D721Med (cell line): ENCODE measurements around the gene CTDSP2.
"Not testable (repeated sequence)": the region's sequence is repeated elsewhere in the genome, so short reads cannot be mapped to it uniquely, and the experiment has no call there.

Experiments
- DNase-seq: peaks from one replicate; pipeline ENCODE4 v3.0.0; 2011; ENCODE audit warnings: low spot score; ENCODE audit not compliant: insufficient read length
- FAIRE-seq: peaks from 2 replicates; lab custom pipeline; 2011; peaks lifted over from hg19 to GRCh38; lab: Jason Lieb, UNC
- CTCF ChIP-seq: IDR thresholded peaks from 2 replicates; pipeline ENCODE4 v1.5.1; 2012; ENCODE audit warnings: mild to moderate bottlenecking, control low read depth; ENCODE audit not compliant: insufficient read depth; ENCODE audit errors: missing control alignments

The CTDSP2 gene

DNA sequence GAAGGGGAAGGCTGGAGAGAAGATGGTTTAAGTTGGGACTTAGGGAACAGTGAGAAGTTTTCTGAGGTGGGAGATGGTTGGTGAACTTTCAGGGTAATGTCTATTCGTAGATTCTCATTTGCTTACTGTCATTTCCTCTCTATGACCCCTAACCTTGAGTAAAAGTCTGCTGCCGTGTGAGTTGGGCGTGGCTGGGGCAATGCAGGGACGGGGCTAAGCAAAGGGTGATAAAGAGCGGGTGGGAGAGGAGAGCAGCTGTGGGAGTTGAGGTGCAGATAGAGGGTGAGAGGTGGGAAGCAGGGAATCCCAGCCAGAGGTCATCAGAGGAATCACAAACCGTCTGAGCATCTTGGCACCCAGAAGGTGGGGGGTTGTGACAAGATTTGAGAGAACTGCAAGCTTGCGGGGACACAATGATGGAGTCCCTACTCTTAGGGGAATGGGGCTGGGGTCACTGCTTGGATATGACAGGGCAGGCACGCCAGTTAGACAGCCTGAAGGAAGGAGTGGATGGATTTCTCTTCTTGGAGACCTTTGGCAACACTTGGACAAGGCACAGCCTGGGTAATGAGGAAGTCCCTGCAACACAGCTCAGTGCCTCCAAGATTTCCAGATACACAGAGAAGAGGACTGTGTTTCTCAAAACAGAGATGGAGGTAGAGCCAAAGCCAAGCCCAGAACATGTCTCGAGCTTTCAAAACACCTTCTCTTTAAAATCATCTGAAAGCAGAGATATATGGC, 45.9 kb upstream of the CTDSP2 start:
- DNase-seq (no peak), FAIRE-seq (no peak)
- TF ChIP-seq CTCF: no peak

DNA sequence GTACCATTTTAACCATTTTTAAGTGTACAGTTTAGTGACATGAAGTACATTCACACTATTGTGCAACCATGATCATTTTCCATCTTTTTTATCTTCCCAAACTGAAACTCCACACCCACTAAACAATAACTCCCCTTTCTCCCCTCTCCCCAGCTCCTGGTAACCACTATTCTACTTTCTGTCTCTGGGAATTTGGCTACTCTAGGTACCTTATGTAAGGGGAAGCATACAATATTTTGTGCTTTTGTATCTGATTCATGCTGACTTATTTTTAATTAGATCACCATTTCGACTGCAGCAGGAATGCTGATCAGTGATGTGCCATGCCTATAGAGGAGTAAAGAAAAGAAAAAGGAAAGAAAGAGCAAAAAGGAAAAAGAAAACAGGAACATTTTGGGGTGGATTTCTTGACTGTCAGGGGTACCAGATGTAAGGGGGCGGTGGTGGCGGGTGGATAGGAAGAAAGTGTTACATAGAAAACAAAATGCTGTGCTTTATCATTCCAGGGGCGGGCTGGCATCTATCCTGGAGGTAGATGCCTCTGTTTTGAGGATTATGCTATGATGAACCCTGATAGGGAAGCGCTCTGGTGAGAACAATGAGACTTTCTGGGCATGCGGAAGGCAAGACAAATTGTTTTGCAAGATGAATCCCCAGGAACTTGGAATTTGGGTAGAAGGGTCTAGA, 45.2 kb upstream of the CTDSP2 start:
- FAIRE-seq: no peak
- DNase-seq: no peak
- no peak for TF ChIP-seq CTCF

- DNase-seq: no peak
- no peak for TF ChIP-seq CTCF
- FAIRE-seq: no peak
Measured at GRCh38 chr12:57890191-57891115, 43.9 kb upstream of the CTDSP2 start.

- TF ChIP-seq CTCF: no peak
- DNase-seq (no peak), FAIRE-seq (no peak)
Measured at GRCh38 chr12:57889500-57889989, 43.0 kb upstream of the CTDSP2 start.

- FAIRE-seq (no peak), DNase-seq (no peak)
- no peak for TF ChIP-seq CTCF
Measured at GRCh38 chr12:57888409-57889157, 42.1 kb upstream of the CTDSP2 start.

DNA sequence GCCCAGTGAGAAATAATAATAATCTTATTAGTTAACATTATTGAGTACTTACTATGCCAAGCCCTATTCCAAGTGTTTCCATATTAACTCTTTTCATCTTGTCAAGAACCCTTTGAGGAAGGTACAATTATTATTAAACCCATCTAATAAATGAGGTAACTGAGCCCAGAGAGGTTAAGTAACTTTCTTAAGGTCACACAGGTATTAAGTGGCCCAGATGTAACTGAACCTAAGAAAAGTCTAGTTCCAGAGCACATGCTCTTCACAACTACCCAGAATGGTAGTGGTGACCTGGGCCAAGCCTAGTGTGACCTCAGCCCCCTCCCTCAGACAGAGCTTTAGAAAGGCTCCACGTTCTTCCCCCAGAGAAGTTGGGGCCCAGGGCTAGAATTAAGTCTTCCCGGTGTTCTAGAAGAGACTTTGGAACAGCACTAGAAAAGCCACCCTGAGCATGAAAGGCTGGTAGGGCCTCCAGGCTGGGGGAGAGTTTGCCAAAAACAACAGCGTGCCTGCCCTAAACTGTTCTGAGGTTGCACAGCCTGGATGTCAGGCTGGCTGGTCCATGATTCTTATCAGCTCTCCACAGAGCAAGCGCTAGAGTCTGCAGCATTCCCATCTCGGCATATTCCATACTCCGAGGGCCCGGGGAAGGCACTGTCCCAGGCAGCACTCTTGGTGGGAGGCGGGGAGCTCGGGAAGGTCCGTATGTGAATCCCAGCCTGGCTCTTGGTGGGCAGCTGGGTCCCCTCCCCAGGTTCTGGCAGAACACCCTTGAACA, 41.3 kb upstream of the CTDSP2 start:
- TF ChIP-seq CTCF: no peak
- no peak for DNase-seq
- FAIRE-seq: no peak

DNA sequence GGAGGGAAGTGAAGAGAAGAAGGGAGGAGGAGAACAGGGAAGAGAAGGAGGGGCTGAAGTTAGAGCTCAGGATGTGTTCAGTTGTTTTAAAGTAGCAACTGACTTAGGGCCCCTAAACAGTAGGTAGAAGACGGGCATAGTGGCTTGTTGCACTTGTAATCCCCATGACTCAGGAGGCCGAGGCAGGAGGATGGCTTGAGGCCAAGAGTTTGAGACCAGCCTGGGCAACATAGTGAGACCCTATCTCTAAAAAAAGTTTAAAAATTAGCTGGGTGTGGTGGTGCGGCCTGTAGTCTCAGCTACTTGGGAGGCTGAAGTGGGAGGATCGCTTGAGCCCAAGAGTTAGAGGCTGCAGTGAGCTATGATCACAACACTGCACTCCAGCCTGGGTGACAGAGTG, 40.4 kb upstream of the CTDSP2 start:
- DNase-seq, FAIRE-seq: not testable (repeated sequence)
